Neural cell (in vitro differentiated cells): Measurements from ENCODE around the gene GRM1.

ENCODE experiments used
- CTCF ChIP-seq: fragments of 450-650 bp; IDR thresholded peaks from 2 replicates; pipeline ENCODE4 v1.5.1; 2014; ENCODE audit warnings: antibody characterized with exemption, mild to moderate bottlenecking, moderate library complexity; ENCODE audit not compliant: poor library complexity, severe bottlenecking
- EP300 ChIP-seq: fragments of 450-650 bp; conservative IDR thresholded peaks from 2 replicates; pipeline ENCODE4 v1.6.1; 2014; ENCODE audit warnings: antibody characterized with exemption, mild to moderate bottlenecking, moderate library complexity; ENCODE audit not compliant: poor library complexity, severe bottlenecking
- MXI1 ChIP-seq: fragments of 450-650 bp; conservative IDR thresholded peaks from 2 replicates; pipeline ENCODE4 v1.6.1; 2014; ENCODE audit warnings: antibody characterized with exemption, mild to moderate bottlenecking; ENCODE audit not compliant: poor library complexity, severe bottlenecking
- POLR2AphosphoS5 ChIP-seq: IDR thresholded peaks from 2 replicates; pipeline ENCODE4 v1.6.1; 2012
- REST ChIP-seq: IDR thresholded peaks from 2 replicates; pipeline ENCODE4 v1.6.1; 2012; ENCODE audit warnings: borderline replicate concordance
- SMC3 ChIP-seq: fragments of 450-650 bp; conservative IDR thresholded peaks from 2 replicates; pipeline ENCODE4 v1.6.1; 2014; ENCODE audit warnings: antibody characterized with exemption, mild to moderate bottlenecking, moderate library complexity; ENCODE audit not compliant: poor library complexity
- TAF1 ChIP-seq: IDR thresholded peaks from 2 replicates; pipeline ENCODE4 v1.6.1; 2012; ENCODE audit warnings: low read depth

- no peak for TF ChIP-seq CTCF
- TF ChIP-seq SMC3, result no peak
- TF ChIP-seq REST, result no peak
- no peak for TF ChIP-seq POLR2AphosphoS5
- TF ChIP-seq TAF1, result no peak
- TF ChIP-seq EP300, result no peak
- TF ChIP-seq MXI1, result no peak
Measured at GRCh38 chr6:146184701-146185100, 155.8 kb downstream of the GRM1 start.
